Heart right ventricle (tissue), 16 donors: ENCODE measurements around the gene PTGS1. TPM values are rescaled to one million over a fixed set of nuclear protein-coding genes. Genes with fewer than 3 reads are reported as not detected.
"Not testable (repeated sequence)": the region's sequence is repeated elsewhere in the genome, so short reads cannot be mapped to it uniquely, and the experiment has no call there.

Experiments used
- ATAC-seq, 8 donors: fragments of 200-7000 bp; cut with Tn5 transposase; one replicate each; pipeline ENCODE4 v1.9.1; 2020; ENCODE audit warnings: mild to moderate bottlenecking in 8 of 8, moderate library complexity in 8 of 8, moderate number of reproducible peaks in 1 of 8
- DNase-seq, 2 donors: peaks; one replicate each; pipeline ENCODE4 v3.0.0-alpha.2; 2020
- H3K27ac ChIP-seq, 10 donors: fragments of 200-600 bp; sonication (generic) in 2 of 10; one replicate each; pipeline versions ENCODE4 v1.5.0 to v1.8.0; 2020 to 2022; ENCODE audit warnings: mild to moderate bottlenecking in 3 of 10
- H3K27me3 ChIP-seq, 7 donors: fragments of 200-600 bp; one replicate each; pipeline ENCODE4 v1.8.0; 2021 to 2022; ENCODE audit warnings: mild to moderate bottlenecking in 2 of 7
- H3K36me3 ChIP-seq, 9 donors: fragments of 200-600 bp; sonication (generic) in 1 of 9; one replicate each; pipeline versions ENCODE4 v1.5.0 to v1.8.0; 2020 to 2022; ENCODE audit warnings: mild to moderate bottlenecking in 2 of 9
- H3K4me1 ChIP-seq, 9 donors: fragments of 200-600 bp; sonication (generic) in 1 of 9; one replicate each; pipeline versions ENCODE4 v1.5.0 to v1.8.0; 2020 to 2022; ENCODE audit warnings: mild to moderate bottlenecking in 4 of 9
- H3K4me3 ChIP-seq, 10 donors: fragments of 200-600 bp; sonication (generic) in 2 of 10; one replicate each; pipeline versions ENCODE4 v1.5.0 to v1.8.0; 2020 to 2022; ENCODE audit warnings: mild to moderate bottlenecking in 7 of 10, moderate library complexity in 2 of 10
- H3K9me3 ChIP-seq, 11 donors: fragments of 200-600 bp in 10 of 11; sonication (generic) in 2 of 11; one replicate each; pipeline versions ENCODE4 v1.5.0 to v1.8.0; 2013 to 2022; ENCODE audit warnings: mild to moderate bottlenecking in 2 of 11, control low read depth in 1 of 11, moderate library complexity in 1 of 11
- CTCF ChIP-seq, 9 donors: fragments of 200-600 bp; sonication (generic) in 2 of 9; IDR thresholded peaks; one replicate each; pipeline versions ENCODE4 v1.5.0 to v1.8.0; 2021 to 2022; ENCODE audit warnings: antibody characterized with exemption in 9 of 9, mild to moderate bottlenecking in 5 of 9, moderate library complexity in 1 of 9
- WGBS, 2 donors: extraction: QIAGEN DNeasy Blood & Tissue Kit; methylation state at CpG; one replicate each; pipeline ENCODE4 v1.1.7; 2013; ENCODE audit warnings: inconsistent platforms in 1 of 2; 5-methylcytosine and 5-hydroxymethylcytosine counted together
- intact Hi-C, 10 donors: fragments of 100-400 bp; cut with DNase I; formaldehyde crosslinking; loops; one replicate each; pipeline versions ENCODE4 v1.11.1 to v1.14.2; 2022
- polyA plus RNA-seq, 2 donors: library from polyadenylated mRNA; stranded (reverse); fragments of 200-250 nt; gene quantifications; one replicate each; pipeline ENCODE4 v1.2.3, GENCODE V29; 2013
- total RNA-seq, 10 donors: library from RNA; stranded (reverse); fragmentation: NEBNext Ultra II Directional in 3 of 10; extraction: Animal tissue kit (Norgen Biotek cat#: 25700) in 3 of 10; gene quantifications; one replicate each; pipeline versions ENCODE4 v1.2.1 to v1.2.4, GENCODE V29; 2021 to 2023
- donor health status: Arrhythmogenic right ventricular cardiomyopathy.
- donor health status: ischemic (EF 13 %, LVEDD 7.1; RV severe dilation, severe dysfunction).
- donor health status: healthy with polysubstance abuse.
- donor health status: DM: no; HTN: yes; CAD: no.
- donor health status: DM: no; HTN: no; CAD: no.
- donor health status: ischemic (EF 25% LVEDD 6.9; RV normal size, moderate dysfunction).
- donor health status: ischemic (EF 25% LVEDD 5.7; RV mildly dilated, moderate dysfunction).
- donor health status: healthy.
- donor health status: DM: yes; HTN: yes; CAD: no.
- donor health status: Ischemic cardiomyopathy.
- donor health status: ischemic (EF 35%, LVEDD 5.7; RV mildly dilated, moderate dysfunction).
- donor health status: nonischemic (EF 11% LVEDD 7.7; RV severe dilation, severe dysfunction).
- donor health status: DM: yes; HTN: yes; CAD: no.
- donor health status: PGD.
- donor health status: ischemic (EF 29% LVEDD 5.4; RV normal size, mild dysfunction).
- donor health status: nonischemic (EF 23%, LVEDD 6.1; RV moderate dilation, normal function).

PTGS1 gene
- total and polyA plus RNA-seq, 12 donors = 0.95 to 15.6 (median 3.2) TPM

DNA sequence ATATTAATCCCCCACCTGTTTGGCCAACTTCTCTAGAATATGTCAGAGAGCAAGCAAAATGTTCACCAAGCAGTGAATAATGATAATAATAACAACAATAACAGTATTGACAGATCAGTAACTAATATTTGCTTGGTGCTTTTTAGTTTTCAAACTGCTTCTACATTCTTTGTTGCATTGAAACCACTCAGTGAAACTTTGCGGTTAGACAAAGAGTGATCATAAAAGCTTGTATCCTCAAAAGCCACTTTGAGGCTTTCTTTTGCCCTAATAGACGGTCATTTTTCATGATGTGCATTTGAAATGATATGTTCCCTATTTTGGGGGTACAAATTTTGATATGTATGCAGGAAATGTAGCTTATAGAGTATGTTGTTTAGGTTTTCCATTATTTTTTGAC, 43.6 kb upstream of the PTGS1 start:
- intact Hi-C loops = no loop called here
- peaks cover 0 to 32% (median 11%) of the 10 kb centered on the region in 9 donors for H3K4me1 ChIP-seq
- H3K4me3 ChIP-seq = no peak overlapping the region
- H3K27ac ChIP-seq = no peak overlapping the region
- WGBS, 2 donors = 94 to 98% methylated on average over 2 of the region's 2 CpGs
- no peaks in the 10 kb centered on the region for H3K9me3 ChIP-seq
- TF ChIP-seq CTCF (IDR thresholded peaks at IDR 0.05) = no peak
- H3K36me3 ChIP-seq = peaks cover 0 to 55% (median 18%) of the 10 kb centered on the region in 9 donors
- no peak for DNase-seq
- no peak for ATAC-seq
- H3K27me3 ChIP-seq = no peaks in the 10 kb centered on the region

DNA sequence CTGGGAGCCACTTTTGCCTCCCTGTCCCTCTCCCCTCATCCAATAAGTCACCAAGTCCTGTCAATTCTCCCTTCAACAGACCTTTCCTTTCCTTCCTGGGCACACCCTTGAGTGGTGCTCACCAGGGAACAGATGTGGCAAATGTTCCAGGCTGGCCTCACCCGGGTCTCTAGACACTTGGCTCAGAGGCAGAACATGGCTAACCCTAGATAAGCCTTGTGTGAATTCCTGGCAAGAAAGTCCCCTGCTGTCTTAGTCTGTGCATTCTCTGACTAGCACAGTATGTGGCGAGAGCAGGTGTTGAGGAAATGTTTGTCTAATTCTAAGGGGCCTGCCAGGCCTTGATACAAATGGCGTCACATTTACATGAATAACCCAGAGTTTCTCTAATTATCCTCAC, 41.2 kb upstream of the PTGS1 start:
- ATAC-seq (peak in 5 of 8 donors; percentile 48 to 80 (median 70)), DNase-seq (no peak)
- intact Hi-C loops = no loop called here
- WGBS, 2 donors = 51 to 52% methylated on average over 3 of the region's 3 CpGs
- Histone ChIP-seq H3K27me3 (no peaks in the 10 kb centered on the region), H3K27ac (no peak overlapping the region), H3K9me3 (no peaks in the 10 kb centered on the region), H3K36me3 (peaks cover 0 to 31% (median 0%) of the 10 kb centered on the region in 9 donors), H3K4me1 (peaks cover 0 to 37% (median 15%) of the 10 kb centered on the region in 9 donors), H3K4me3 (no peak overlapping the region)
- no peak for TF ChIP-seq CTCF (IDR thresholded peaks at IDR 0.05)

DNA sequence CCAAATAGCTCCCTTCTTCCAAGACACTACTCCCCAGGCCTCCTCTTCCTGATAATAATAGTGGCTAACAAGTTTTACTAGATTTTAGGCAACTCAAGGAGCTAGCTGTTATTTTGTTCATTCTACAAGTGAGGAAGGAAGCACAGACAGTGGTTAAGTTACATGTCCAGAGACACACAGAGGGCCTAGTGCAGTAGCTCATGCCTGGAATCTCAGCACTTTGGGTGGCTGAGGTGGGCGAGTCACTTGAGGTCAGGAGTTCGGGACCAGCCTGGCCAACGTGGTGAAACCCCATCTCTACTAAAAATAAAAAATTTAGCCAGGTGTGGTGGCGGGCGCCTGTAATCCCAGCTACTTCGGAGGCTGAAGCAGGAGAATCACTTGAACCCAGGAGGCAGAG, 40.4 kb upstream of the PTGS1 start:
- H3K9me3 ChIP-seq, H3K4me3 ChIP-seq, H3K27ac ChIP-seq, DNase-seq, intact Hi-C loops, ATAC-seq, H3K27me3 ChIP-seq: not testable (repeated sequence)
- Histone ChIP-seq H3K36me3 (peaks cover 0 to 24% (median 0%) of the 10 kb centered on the region in 9 donors), H3K4me1 (peaks cover 0 to 31% (median 9%) of the 10 kb centered on the region in 9 donors)
- WGBS, 2 donors = 88% methylated on average over 6 of the region's 6 CpGs

DNA sequence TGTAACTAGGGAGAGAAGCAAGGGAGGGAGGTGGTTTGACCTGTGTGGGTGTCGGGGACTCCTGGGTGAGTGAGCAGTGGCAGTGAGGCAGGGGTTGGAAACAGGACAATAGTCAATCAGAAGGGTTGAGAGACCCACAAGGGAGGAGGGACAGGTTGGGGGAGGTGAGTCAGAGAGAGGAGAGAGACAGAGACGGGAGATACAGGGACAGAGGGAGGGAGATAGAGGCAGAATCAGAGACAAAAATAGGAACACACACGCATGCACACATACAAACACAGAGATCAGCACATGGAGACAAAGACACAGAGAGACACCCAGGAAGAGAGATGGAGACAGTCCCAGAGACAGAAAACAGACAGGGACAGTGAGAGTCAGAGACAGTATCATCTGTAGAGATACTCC, 39.3 kb upstream of the PTGS1 start:
- H3K4me3 ChIP-seq = no peak overlapping the region
- 70 to 75% methylated on average over 3 of the region's 3 CpGs for WGBS, 2 donors
- intact Hi-C loops = no loop called here
- no peak for ATAC-seq
- no peaks in the 10 kb centered on the region for H3K27me3 ChIP-seq
- H3K36me3 ChIP-seq = peaks cover 0 to 17% (median 0%) of the 10 kb centered on the region in 9 donors
- TF ChIP-seq CTCF (IDR thresholded peaks at IDR 0.05) = no peak
- no peak overlapping the region for H3K27ac ChIP-seq
- H3K9me3 ChIP-seq = no peaks in the 10 kb centered on the region
- DNase-seq = no peak
- H3K4me1 ChIP-seq = peaks cover 0 to 31% (median 9%) of the 10 kb centered on the region in 9 donors

DNA sequence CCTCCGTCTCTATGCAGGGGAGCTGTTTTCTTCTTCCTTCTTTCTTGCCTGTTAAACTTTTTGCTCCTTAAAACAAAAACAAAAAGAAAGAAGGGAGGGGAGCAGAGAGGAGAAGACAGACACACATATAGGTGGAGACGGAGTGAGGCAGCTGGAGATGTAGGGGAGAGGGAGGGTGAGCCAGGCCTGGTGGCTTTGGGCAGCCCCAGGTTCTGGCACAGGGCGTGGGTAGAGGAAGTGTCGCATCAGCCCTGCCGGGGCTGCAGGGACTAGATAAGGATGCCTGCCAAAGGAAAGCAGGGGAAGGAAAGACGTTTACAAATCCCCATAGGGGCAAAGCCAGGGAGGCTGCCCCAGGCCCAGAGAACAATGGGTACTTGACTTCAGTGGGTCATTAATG, 38.7 kb upstream of the PTGS1 start:
- 32 to 50% methylated on average over 6 of the region's 6 CpGs for WGBS, 2 donors
- H3K4me3 ChIP-seq = no peak overlapping the region
- H3K9me3 ChIP-seq = no peaks in the 10 kb centered on the region
- peaks cover 0 to 31% (median 9%) of the 10 kb centered on the region in 9 donors for H3K4me1 ChIP-seq
- TF ChIP-seq CTCF (IDR thresholded peaks at IDR 0.05) = no peak
- ATAC-seq (peak in 7 of 8 donors; percentile 48 to 75 (median 51)), DNase-seq (peak in 1 of 2 donors; percentile 26)
- peaks cover 0 to 15% (median 0%) of the 10 kb centered on the region in 9 donors for H3K36me3 ChIP-seq
- intact Hi-C loops = no loop called here
- peaks cover 0 to under 1% (median 0%) of the 10 kb centered on the region in 7 donors for H3K27me3 ChIP-seq
- no peak overlapping the region for H3K27ac ChIP-seq
